Measurements from ENCODE around the gene CCL19. TPM values are rescaled to one million over a fixed set of nuclear protein-coding genes. Genes with fewer than 3 reads are reported as not detected.

The CCL19 gene
- total RNA-seq, 4 donors from 2014 or later, result 0.85 to 5.8 (median 4.8) TPM; not detected in 1

DNA sequence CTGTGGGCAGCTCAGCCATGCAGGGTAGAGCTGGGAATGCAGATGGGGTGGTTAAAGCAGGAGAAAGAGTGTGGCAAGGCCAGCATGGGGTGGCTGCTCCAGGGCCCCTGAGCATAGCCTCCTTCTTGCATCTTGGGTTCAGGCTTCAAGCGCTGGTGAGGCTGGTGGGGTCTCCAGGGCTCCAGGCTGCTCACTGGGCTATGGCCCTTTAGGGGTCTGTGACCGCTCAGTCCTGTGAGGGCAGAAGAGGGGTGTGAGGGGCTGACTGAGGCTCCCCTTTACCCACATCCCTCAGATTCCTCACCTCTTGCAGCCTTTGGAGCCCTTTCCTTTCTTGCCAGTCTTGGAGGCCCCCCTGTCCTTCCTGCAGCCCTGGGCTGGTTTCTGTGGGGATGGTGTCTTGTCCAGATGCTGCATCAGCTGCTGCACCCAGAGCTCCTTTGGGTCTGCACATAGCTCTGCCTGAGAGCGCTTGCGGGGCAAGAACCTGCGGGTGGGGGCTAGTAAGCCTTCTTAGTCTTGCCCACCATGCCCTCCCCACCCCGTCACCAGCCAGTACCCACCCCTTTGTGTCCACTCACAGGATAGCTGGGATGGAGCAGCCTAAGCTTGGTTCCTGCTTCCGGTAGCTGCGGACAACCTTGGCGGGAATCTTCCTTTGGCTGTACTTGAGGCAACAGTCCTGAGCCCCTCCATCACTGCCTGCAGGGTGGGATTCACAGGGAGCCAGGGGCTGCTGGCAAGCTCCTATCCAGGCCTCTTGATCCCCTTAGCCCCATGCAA is 18.3 kb upstream of the CCL19 start:
- TF ChIP-seq, protein P1, sequence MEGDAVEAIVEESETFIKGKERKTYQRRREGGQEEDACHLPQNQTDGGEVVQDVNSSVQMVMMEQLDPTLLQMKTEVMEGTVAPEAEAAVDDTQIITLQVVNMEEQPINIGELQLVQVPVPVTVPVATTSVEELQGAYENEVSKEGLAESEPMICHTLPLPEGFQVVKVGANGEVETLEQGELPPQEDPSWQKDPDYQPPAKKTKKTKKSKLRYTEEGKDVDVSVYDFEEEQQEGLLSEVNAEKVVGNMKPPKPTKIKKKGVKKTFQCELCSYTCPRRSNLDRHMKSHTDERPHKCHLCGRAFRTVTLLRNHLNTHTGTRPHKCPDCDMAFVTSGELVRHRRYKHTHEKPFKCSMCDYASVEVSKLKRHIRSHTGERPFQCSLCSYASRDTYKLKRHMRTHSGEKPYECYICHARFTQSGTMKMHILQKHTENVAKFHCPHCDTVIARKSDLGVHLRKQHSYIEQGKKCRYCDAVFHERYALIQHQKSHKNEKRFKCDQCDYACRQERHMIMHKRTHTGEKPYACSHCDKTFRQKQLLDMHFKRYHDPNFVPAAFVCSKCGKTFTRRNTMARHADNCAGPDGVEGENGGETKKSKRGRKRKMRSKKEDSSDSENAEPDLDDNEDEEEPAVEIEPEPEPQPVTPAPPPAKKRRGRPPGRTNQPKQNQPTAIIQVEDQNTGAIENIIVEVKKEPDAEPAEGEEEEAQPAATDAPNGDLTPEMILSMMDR (IDR thresholded peaks at IDR 0.05; ENCODE audit: low read depth), result no peak

GRCh38 chr9:34707130-34707529 is 16.1 kb upstream of the CCL19 start:
- TF ChIP-seq, protein P1 (IDR thresholded peaks at IDR 0.05; ENCODE audit: low read depth), result no peak

DNA sequence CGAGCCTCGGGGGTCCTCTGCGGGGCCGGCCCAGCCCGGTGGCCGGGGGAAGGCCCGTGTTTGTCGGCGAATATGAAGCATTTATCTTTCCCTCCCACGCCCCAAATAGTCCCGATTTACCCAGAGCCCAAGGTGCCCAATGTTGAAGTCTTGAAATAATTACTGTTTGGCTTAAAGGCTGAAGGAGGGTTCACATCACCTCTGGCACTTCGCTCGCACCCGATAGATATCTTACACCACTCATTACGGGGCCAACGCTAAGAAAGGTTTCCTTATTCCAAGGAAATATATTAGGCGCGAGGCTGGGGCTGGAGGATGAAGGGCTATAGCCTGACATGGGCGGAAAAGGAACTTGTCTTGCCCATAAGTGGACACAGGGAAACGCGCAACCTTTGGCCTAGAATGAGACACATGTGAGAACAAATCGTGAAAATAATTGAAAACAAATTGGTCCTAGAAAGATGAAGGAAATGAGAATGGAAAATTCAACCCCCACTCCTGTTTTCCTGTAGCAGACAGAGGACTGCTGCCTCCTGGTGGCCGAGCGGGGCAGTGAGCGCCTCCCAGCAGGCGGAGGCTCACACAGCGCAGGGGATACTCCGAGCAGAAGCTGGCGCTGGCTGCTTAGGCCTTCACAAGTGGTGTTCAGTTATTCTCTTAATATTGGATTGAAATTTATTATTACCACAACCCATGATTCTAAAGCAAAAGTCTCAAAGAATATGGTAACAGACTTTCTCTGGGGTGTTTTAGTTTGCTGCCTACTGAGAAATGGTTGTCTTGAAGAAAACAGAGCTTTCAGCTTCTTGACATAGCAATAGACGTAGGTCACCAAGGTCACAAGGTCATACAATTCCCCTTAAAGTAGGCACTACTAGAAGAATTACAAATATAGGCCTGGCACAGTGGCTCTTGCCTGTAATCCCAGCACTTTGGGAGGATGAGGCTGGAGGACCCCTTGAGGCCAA is 11.0 kb upstream of the CCL19 start:
- TF ChIP-seq, protein P1 (IDR thresholded peaks at IDR 0.05; ENCODE audit: low read depth), result no peak

DNA sequence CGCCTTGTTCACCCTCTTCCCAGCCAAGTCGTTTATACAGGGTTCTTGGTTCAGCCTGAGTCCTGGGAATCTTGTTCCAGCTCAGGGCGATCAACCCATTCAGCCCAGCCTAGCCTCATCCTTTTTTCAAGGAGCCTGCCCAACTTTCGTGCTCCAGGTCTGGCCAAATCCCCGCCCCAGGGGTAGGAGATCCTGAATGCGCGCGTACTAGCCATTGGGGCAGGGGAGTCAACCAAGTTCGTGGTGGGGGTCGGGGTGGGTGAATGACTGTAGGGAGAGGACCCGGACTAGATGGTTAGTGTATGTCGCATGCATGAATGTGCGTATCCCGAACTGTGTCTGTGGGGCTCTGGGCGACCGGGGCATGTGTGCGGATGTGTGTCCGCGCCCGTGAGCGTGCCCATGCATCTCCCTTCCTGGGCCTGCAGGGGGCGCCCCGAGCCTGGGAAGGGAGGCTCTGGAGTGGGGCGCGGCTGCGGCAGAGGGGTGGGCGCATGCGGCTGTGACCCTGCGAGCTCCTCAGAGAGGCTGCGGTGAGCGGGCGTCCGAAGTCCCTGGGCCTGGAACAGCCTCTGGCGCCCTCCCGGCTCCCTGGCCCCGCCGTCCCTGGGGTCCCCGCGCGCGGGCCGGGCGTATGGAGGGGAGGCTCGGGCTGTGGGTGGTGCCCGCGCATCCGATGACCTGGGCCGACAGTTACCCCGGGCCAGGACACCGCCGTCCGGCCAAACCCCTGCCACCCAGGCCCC is 10.1 kb upstream of the CCL19 start:
- TF ChIP-seq, protein P1 (IDR thresholded peaks at IDR 0.05; ENCODE audit: low read depth), result no peak

GRCh38 chr9:34694811-34695210 is 3.7 kb upstream of the CCL19 start:
- TF ChIP-seq, protein P1 (IDR thresholded peaks at IDR 0.05; ENCODE audit: low read depth), result no peak

DNA sequence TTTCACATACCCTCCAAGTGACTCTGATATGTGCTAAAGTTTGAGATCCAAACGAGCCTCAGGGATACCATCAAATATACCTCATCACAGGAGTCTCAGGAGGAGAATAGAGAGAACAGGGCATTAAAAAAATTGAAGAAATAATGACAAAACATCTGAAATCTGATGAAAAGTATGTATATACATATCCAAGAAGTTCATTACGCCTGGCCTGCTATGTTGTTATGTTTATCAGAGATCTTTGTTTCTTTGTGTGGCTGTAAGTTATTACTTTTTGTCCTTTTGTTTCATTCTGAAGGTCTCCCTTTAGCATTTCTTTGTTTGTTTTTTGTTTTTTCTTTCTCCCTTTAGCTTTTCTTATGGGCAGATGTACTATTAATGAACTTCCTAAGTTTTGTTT is 2.5 kb upstream of the CCL19 start:
- TF ChIP-seq, protein P1 (IDR thresholded peaks at IDR 0.05; ENCODE audit: low read depth), result no peak

All from subcutaneous adipose tissue (tissue), 4 donors.